Glomerular visceral epithelial cell (primary cell): ENCODE data around the gene MS4A6A.
"Not testable (repeated sequence)": the region's sequence is repeated elsewhere in the genome, so short reads cannot be mapped to it uniquely, and the experiment has no call there.

ENCODE experiments used
- DNase-seq: peaks from one replicate; pipeline ENCODE4 v3.0.0-alpha.2; 2016; ENCODE audit errors: extremely low spot score

The MS4A6A gene

DNA sequence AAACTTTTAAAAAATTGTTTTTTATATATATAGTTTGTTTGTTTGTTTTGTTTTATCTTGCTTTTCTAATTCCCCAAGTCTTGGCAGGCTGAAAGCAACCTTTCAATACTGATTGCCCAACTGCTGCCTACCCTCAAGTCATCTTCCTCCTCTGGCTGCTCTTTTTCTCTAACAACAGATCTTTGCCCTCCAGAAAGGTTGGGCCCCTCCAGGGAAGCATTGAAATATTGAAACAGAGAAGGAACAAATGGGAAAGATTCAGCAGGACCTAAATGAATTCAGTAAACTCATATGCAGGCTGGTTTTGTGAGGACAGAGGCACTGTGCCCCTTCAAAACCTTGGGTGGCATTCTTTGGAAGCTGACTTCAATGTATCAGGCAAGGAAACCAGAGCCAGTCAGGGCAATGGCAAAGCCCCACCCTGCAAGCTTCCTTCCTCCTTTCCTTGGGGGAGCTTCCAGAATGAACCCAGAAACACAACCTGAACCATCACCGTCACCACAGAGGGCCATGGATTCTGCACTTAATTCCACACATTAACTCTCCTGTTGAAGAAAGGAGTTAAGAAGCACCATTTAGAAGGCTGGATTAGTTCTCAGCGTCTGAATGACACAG, 815 bp upstream of the MS4A6A start:
- no peak for DNase-seq

DNA sequence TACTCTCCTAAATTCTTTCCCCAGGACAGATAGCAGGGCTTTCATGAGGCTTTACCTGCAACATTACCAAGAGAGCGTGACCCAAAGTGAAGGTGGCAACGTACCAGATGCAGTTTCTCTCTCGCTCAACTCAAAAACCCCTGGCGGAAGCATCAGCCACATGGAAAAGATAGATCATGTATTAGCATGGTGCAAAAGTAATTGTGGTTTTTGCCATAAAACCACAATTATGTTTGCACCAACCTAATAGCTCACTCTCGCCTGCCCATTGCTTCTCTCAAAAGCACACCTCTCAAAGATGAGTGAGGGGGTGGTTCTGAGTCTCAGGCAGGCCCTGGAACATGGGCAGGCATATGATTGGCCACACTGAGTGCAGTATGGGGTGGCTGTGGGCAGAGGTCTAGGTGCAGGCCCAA, 7.0 kb downstream of the MS4A6A start:
- DNase-seq: peak; percentile 9

DNA sequence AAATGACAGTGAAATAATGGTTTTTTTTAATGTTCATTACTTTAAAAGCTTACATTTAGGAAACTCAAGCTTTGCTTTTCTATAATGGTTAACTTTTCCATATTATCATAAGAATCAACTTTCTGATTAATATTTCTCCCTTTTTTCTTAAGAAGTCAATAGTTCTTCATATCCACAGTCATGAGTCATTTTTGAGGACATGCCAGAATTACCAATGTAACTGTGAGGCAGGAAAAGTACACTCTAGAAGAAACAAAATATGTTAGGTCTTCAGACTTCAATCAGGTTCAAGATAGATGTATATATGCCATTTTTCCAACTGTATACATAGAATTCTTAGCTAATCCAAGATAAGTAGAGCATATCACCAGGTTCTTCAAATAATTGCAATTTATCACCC, 10.9 kb downstream of the MS4A6A start:
- no peak for DNase-seq

DNA sequence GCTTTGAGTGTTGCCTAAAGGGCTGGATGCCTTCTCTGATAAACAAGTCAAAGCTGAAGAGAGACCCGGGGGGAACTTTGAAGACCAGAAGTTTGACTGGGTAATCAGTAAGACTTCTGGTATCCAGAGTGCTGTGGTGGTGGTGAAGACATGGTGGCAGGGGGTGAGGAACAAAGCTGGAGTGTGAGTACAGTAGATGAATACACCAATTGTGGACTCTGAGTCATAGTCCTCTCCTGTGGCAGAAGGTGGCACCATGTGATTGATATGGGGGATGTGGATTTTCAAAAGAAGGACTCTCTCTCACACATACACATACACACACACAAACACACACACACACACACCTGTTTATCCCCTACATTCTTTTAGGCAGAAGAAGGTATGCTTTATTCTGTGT, 12.3 kb downstream of the MS4A6A start:
- no peak for DNase-seq

DNA sequence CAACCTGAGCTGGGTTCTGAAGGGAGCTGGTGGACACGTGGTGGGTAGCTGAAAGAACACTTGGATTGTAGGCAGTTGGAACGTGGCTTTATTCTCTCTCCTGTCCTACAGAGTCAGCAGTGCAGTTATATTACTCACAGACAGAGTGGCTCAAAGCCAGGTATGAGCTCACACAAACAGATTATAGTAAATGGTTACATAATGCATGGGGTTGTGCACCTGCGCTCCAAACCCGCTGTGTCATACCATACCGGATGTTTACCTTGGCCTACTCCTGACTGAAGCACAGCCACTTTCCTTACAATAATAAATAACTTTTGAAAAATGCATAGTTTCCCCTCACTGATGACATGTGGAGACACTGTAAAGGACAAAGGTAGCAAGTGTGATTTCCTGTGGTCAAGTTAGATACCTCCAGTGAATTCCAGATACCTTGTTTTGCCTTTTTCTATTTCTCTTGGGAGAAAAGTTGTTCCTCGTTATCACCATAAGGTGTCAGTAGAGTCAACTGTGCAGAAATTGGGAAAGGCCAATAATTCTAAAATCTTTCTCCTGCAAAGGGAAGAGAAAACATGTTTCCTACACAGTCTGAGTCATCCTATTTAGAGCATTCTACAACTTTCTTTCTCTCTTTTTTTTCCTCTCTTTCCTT, 13.5 kb downstream of the MS4A6A start:
- DNase-seq: peak; percentile 89

DNA sequence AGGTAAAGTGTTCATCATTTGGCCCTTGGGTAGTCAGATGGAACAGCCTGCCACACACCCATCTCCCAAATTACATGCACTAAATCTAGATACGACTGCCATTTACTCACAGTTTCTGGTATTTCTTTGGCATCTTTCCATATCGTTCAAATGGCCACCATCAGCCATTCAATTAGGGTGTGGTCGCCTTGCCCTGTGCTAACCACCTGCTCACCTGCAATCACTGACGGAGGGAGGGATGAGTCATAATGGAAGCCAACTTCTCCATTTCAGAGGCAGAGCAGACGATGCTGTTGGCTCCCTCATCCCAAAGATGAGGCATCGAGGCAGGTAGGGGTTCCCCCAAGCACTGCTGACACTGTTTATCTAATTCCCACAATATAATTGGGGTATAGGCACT, 14.6 kb downstream of the MS4A6A start:
- DNase-seq: no peak

DNA sequence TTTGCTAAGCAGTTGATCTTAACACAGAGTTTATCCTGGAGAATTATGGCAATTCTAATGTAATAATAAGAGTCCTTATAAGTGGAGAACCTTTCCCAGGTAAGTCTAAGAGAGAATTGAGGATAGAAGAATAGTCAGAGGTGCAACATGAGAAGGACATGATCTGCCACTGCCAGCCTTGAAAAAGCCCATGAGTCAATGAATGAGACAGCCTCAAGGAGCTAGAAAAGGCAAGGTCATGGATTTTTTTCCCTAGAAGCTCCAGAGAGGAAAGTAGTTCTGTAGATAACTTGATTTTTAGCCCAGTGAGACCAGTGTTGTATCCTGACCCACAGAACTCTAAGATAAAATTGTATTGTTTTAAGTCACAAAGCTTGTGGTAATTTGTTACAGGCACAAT, 16.9 kb downstream of the MS4A6A start:
- no peak for DNase-seq

DNA sequence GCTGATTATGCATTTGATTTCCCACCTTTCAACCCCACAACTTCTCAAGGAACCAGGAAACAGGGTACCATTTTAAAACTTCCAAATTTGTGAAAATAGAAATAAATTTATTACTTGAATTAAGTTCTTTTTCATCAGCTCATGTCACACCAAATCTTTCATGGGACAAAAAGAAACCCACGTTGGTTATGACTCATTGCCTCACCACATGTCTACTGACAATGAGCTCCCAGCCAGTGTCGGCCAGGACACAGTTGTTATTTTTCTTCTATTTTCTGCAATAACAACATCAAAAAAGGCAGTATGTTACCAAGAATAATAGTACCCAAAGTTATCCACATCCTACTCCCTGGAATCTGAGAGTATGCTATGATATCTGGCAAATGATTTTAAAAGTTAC, 17.3 kb downstream of the MS4A6A start:
- DNase-seq: no peak

DNA sequence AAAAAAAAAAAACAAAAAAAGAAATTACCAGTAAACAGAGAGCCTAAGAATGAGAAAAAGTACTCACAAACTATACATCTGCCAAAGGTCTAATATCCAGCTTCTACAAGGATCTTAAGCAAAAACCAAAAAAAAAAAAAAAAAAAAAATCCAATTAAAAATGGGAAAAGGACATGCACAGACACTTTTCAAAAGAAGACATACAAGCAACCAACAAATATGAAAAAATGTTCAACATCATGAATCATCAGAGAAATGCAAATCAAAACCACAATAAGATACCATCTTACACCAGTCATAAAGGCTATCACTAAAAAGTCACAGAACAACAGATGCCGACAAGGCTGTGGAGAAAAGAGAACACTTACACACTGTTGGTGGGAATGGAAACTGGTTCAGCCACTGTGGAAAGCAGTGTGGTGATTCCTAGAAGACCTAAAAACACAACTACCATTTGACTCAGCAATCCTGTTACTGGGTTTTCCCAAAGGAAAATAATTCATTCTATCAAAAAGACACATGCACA, 18.3 kb downstream of the MS4A6A start:
- DNase-seq: no peak

DNA sequence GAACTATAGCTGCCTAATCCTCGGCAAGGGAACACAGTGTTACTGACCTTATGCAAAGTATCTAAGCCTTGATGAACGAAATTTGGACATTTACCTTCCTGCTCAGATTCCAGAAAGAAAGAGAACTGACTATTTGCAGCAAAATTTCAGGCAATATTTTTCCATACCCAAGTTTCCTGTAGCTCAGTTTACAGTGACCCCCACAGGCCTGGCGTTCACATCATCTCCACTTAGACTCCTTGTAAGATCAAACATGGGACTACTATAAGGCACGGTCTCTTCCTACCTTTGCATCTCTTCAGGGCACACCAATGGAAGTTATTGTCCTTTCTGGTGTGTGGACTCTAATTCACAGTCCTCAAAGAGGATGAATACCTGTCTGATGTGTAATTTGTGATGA, 21.1 kb downstream of the MS4A6A start:
- DNase-seq: no peak

DNA sequence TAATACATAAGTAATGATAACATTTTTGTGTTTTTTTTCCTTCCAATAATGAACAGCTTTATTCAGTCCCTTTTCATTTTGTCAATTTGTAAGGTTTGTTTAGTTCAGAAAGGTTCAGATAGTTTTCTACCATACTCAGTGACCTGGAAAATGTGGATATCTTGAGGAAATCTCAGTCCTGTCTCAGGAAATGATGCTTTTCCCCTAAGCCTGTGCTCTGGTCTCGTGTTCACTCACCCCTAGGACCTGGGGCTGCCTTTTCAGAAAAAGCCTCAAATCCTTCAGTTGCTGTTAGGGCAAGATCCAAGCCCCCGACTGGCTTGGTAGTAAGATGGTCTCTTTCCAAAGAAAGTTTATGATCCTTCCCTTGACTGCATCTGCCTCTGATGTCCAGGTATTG, 21.8 kb downstream of the MS4A6A start:
- no peak for DNase-seq

DNA sequence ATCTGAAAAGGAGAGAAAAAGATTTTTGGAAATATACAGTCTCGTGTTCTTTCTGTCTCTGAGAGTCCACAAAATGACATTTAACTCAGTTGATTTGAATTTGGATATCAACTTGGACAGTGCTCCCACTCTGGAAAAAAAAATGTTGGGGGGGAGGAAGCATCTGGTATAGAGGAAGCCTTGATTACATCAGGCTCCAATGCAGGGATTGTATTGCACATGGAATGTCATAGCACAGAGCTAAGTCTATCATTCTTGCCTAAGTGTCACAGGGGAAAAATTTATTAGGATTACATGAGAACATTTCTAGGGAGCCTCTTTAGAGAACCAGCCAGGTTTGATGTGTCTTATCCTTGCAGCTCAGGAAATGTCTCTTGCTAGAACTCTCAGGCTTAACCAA, 23.0 kb downstream of the MS4A6A start:
- no peak for DNase-seq

DNA sequence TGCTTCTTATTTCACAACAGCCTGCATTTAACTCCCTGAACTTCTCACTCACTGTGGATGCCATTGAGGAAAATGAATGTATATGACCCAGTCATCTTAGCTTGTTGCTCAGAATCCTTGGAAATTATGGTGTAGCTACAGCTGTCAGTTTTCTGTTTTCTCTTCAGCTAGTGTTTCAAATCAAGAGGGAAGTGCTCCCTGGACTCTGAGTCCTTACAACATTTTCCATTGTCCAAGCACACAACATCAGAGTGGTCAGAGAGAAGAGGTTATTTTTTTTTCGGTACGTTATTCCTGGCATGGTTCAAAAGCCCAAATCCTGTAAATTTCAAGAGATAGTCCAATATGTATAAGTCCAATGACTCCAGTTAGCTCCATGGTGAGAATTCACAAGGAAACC, 23.6 kb downstream of the MS4A6A start:
- no peak for DNase-seq

DNA sequence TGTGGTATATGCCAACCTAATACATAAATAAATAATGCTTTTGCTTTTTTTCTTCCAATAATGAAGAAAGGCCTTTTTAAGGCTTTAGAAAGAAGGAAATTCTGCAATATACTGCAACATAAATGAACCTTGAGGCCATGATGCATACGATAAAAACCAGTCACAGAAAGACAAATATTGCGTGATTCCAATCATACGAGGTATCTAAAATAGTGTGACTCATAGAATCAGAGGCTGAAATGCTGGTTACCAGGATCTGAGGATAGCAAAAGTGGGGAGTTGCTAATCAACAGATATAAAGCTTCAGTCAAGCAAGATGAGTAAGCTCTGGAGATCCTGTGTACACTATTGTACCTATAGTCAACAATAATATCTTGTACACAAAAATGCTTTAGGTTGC, 24.2 kb downstream of the MS4A6A start:
- no peak for DNase-seq

DNA sequence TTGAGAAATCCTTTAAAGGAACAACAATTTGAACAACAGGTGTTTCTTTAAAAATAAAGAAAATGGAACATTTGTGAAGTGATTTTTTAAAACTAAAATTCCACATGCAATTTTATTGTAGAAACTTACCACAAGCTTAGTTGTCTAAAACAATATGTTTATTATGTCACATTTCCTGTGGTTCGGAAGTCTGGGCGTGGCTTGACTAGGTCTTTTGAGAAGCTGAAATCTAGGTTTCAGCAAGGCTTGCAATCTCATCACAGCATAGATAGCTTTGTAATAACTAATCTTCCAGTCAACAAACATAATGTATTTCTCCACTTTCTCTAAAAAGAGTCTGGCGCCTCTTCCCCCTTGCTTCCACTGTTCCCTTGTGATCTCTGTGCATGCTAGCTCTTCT, 27.0 kb downstream of the MS4A6A start:
- no peak for DNase-seq

DNA sequence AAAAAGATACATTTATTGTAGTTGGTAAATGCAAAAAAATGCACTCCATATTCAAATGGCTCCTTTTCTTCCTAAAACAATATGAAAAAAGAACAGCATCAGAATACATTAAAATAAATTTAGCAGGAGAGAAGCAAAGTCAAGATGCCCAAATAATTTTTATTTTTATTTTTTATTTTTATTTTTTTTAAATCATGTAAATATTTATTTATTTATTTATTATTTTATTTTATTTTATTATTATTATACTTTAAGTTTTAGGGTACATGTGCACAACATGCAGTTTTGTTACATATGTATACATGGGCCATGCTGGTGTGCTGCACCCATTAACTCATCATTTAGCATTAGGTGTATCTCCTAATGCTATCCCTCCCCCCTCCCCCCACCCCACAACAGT, 30.2 kb downstream of the MS4A6A start:
- DNase-seq: not testable (repeated sequence)

DNA sequence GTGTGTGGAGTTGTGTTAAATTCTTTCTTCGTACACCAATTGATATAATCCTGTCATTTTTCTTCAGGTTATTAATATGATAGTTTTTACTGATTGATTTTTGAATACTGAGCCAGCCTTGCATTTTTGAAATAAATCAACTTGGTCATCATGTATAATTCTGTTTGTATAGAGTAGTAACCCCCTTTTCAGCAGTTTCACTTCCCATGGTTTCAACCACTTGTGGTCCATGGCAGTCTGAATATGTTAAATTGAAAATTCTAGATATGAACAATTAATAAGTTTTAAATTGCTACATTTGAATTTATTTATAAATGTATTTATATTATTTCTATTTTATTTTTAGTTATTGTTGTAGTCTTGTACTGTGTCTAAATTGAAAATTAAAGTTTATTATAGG, 32.6 kb downstream of the MS4A6A start:
- DNase-seq: no peak

DNA sequence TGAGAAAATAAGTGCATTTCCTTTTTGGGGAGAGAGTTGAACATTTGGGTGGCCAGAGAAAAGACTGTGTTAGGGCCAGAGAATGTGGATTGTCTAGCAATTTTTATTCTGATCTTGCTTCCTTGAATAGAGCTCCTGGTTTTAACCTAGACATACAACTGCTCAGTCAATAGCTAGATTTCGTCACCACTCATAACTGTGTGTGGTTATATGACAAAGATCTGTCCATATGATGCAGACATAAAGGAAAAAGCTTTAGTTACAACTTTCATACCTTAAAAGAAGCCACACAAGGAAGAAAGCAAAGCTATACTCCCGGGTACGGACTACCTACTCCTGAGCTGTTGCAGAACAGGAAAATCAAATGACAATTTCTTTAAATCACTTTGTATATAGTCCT, 37.2 kb downstream of the MS4A6A start:
- DNase-seq: no peak

DNA sequence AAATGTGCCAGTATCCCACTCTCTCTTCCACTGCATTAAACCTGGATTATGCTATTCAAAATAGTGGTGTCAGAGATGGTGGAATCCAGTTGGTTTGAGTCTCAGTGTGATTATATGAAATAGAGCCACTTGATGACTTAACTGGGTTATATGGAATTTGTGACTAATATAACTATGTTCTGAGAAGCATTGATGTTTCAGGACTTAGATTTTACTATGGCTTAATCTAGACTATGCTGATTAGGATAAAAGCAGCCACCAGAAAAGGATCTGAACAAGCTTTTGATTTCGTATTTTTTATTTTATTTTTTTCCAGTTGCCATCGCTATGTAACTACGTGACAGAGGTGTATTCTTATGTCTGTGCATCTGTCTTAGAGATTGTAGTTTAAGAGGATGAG, 39.1 kb downstream of the MS4A6A start:
- DNase-seq: no peak

DNA sequence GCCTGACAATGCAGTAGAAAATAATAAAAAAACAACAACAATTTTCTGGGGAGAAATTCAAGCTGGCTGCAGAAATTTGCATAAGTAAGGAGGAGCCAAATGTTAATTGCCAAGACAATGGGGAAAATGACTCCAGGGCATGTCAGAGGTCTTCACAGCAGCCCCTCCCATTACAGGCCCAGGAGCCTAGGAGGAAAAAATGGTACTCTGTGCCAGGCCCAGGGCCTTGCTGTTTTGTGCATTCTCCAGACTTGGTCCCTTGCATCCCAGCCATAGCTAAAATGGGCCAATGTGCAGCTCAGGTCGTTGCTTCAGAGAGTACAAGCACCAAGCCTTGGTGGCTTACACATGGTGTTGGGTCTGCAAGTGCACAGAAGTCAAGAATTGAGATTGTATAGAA, 49.0 kb downstream of the MS4A6A start:
- DNase-seq: no peak

DNA sequence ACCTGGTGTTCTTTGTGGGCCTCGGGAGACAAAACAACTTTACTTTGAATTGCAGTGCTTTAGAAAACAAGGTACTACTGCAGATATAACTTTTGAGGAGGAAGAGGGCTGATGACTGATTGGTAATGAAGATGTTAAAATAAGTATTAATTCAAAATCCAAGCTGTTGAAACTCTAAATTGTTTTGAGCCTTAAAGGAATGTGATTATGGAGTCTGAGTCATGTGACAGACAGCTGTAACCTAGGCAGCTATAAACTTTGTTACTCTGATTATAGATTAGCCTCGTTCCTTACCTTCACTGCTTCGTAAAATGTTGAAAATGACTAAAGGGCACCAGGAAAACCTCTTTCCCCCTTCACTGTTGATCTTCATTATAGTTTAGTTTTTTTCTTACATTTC, 51.0 kb downstream of the MS4A6A start:
- no peak for DNase-seq

DNA sequence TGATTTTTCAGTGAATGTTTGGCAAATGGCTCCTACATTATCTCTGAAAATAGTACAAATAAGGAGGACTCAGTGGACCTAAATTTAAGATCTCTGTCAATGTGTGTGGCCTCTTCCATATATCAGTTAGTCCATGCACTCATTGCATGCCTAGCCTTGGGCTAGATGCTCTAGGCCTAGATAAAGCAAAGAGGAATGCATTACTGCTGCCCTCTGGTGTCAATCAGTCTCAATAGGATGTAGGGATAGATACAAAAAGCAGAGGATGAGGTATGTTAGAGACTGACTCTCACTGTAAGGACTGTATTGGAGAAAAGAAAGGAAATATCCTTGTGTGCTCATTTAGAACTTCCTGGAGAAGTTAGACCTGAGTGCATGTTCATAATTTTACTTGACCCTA, 52.4 kb downstream of the MS4A6A start:
- DNase-seq: peak; percentile 42

DNA sequence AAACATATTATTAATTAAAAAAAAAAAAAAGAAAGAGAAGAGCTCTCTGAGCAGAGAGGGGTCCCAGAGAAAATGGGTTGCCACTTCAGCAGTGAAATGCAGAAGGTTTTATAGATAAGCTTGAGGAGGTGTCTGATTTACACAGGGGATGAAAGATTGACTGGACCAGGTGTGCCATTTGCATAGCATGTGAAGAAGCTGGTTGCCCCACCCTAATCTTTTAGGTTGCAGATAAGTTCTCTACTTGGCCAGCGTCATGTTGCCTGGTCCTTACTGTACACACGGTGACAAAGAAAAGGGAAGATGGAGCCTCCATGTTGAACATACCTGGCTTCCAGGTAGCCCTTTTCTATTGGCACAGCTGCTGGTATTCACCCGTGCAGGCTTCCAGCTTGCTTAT, 53.0 kb downstream of the MS4A6A start:
- no peak for DNase-seq

DNA sequence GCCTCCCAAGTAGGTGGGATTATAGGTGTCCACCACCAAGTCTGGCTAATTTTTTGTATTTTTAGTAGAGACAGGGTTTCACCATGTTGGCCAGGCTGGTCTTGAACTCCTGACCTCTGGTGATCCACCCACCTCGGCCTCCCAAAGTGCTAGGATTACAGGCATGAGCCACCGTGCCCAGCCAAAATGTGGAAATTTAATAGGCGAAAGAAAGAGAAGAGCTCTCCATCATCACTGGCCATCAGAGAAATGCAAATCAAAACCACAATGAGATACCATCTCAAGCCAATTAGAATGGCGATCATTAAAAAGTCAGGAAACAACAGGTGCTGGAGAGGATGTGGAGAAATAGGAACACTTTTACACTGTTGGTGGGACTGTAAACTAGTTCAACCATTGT, 54.0 kb downstream of the MS4A6A start:
- not testable (repeated sequence) for DNase-seq
